Body of pancreas (tissue), 4 donors: Measurements from ENCODE around the gene CYTH3.

Experiments used
- CTCF ChIP-seq, 7 experiments: fragments of 450-650 bp in 4 of 7; fragments of 200-600 bp in 3 of 7; sonication (generic) in 3 of 7; IDR thresholded peaks; one replicate each; pipeline ENCODE4 v1.5.1; 2016 to 2019; ENCODE audit warnings: antibody characterized with exemption in 7 of 7
- POLR2A ChIP-seq, 3 donors: fragments of 450-650 bp; IDR thresholded peaks; one replicate each; pipeline ENCODE4 v1.6.1; 2016; ENCODE audit warnings: antibody characterized with exemption in 3 of 3, mild to moderate bottlenecking in 2 of 3

- TF ChIP-seq CTCF (IDR thresholded peaks at IDR 0.05), result no peak
- TF ChIP-seq POLR2A (IDR thresholded peaks at IDR 0.05), result no peak
Observed at GRCh38 chr7:6116211-6116610, 156.2 kb downstream of the CYTH3 start.
